PC-9 (cell line): ENCODE results near the gene RANBP10.

Experiments
- CTCF ChIP-seq: fragments of 200-600 bp; sonication (generic); conservative IDR thresholded peaks from 2 replicates; pipeline ENCODE4 v1.6.1; 2017; ENCODE audit warnings: mixed run types, antibody characterized with exemption, mild to moderate bottlenecking, moderate library complexity
- EZH2 ChIP-seq: fragments of 200-600 bp; sonication (generic); IDR thresholded peaks from 2 replicates; pipeline ENCODE4 v1.8.0; 2017; ENCODE audit warnings: antibody characterized with exemption, low read depth

- no peak for TF ChIP-seq CTCF
- TF ChIP-seq EZH2 = no peak
These were observed 86.6 kb downstream of the RANBP10 start for GRCh38 chr16:67719778-67720144.
